NCI-H748 treated with DMSO at 0.1 percent for 48 hours (cell line): ENCODE data around the gene MDP1.

Experiments used
- DNase-seq: peaks from one replicate; lab custom pipeline; 2025; lab: John Stamatoyannopoulos, UW

MDP1 gene

DNA sequence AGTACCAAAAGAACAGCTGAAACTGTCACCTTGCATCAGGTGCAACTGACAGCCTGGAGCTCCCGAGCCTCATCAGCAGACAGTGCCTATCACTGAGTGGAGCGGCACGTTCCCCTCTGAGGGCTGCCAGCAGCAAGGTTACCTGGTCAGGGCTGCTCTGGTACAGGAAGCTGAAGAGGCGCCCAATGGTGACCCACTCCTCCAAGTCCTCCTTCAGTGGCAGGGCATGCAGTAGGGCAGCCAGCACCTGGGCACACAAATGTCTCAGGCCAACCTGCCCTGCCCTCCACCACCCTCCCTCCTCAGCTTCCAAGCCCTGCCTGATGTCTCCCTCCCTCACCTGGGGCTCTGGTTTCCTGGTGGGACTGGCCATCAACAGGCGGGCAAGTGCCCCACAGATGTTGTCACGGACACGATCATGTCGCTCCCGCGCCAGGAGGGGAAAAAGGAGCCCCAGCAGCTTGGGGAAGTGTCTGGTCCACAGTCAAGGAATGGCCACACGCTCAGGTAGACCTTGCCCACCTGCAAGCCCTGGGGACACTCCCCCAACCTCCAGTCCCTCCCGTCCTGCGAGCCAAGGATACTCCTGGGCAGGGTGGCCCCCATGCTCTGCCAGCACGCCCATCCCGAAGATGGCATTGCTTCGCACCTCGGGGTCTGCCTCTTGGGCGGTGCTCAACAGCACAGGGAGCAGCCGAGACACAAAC is 34.3 kb downstream of the MDP1 start:
- DNase-seq, result no peak

DNA sequence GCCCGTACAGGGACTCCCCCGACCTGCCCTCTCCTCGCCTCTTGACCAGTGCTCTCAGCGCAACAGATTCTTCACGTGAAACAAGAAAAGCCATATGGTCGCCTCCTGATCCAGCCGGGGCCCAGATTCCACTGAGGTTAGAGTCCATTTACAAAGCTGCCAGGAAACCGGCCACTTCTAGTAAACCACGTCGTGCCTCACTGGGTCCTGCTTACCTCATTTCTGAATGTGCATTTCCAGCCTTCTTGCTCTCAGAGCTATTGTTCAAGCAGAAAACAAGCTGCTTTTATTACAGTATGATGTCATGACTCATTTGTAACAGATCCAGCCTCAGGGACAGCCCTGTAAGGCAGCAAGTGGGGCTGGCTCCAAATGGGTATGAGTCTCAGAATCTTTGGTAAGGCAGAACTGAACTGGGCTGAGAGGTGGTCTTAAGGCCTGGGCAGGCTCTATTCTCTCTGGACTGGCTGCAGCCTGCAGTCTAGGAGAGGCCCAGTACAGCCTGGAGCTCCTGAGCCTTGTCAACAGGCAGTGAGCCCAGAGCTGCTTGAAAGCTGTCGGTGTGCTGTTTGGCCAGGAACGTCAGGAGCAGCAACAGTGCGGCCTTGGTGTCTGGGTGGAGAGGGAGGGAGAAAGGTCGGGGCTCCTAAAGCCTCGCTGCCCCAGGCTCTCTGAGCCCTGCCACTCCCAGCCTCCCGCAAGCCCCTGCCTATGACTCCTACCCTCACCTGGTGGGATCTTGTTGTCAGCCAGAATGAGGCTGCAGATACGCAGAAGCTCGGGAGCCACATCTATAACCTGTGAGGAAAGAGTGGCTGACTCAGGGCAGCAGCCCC is 35.7 kb downstream of the MDP1 start:
- DNase-seq, result no peak

DNA sequence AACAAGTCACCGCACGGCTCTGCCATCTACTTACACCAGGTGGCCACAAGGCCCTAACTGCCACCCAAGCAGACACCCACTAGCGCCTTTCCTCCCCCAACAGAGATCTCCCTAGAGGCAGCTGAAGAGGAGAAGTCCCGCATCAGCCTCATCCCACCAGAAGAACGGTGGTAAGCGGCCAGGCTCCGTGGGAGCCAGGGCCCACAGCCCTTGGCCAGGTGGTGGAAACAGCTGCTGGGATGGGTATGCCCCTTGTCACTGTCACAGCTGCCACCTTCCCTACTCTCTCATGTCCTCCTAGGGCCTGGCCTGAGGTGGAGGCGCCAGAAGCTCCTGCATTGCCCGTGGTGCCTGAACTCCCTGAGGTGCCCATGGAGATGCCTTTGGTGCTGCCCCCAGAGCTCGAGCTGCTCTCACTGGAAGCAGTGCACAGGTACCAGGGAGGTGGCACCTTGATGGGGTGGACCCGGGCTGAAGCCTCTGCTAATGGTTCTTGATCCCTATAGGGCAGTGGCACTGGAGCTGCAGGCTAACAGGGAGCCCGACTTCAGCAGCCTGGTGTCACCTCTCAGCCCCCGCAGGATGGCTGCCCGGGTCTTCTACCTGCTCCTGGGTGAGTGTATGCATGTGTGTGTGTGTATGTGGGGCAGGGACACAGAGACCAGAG is 36.4 kb downstream of the MDP1 start:
- DNase-seq, result no peak

DNA sequence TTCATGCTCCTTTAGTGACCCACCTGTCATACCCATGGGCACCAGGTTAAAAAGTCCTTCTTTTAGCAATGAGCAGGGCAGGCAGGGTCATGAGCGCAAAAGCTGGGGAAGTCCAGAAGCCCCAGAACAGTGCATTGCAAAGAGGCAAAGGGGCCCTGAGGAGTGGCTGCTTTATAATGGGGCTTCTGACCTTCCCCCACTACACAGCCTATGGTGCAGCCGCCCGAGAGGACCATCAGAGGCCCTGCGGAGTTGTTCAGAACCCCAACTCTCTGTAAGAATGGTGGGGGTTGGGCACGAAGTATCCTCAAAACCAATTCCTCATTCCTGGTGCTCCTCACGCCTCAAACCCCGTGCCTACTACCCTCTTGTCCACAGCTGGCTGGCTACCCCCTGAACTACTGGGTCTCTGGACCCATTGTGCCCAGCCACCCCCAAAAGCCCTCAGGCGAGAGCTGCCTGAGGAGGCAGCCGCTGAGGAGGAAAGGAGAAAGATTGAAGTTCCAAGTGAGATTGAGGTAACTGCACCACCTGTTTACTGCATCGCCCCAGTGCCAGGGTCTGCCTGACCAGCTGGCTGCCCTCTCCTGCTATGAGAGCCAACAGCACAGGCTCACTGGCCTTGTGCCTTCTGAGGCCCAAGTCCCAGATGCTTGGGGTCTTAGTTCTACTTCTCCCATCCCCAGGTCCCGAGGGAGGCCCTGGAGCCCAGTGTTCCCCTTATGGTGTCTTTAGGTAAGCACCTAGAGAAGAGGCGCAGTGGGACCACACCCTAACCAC is 37.3 kb downstream of the MDP1 start:
- DNase-seq, result no peak

DNA sequence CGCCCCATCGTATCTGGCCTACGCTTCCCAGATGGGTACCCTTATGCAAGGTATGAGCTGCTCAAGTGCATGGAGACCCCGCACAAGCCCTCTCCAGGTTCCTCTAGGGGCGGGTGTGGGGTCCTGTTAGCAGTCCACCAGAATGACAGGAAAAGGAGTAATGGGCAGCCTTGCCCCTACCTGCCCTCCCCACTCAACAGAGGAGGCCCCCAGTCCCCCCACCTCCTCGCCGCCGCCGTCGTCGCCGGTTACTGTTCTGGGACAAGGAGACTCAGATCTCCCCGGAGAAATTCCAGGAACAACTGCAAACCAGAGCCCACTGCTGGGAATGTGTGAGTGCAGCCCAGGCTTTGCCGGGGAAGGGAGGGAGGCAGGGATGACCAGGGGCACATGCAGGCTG is 38.0 kb downstream of the MDP1 start:
- DNase-seq, result no peak

DNA sequence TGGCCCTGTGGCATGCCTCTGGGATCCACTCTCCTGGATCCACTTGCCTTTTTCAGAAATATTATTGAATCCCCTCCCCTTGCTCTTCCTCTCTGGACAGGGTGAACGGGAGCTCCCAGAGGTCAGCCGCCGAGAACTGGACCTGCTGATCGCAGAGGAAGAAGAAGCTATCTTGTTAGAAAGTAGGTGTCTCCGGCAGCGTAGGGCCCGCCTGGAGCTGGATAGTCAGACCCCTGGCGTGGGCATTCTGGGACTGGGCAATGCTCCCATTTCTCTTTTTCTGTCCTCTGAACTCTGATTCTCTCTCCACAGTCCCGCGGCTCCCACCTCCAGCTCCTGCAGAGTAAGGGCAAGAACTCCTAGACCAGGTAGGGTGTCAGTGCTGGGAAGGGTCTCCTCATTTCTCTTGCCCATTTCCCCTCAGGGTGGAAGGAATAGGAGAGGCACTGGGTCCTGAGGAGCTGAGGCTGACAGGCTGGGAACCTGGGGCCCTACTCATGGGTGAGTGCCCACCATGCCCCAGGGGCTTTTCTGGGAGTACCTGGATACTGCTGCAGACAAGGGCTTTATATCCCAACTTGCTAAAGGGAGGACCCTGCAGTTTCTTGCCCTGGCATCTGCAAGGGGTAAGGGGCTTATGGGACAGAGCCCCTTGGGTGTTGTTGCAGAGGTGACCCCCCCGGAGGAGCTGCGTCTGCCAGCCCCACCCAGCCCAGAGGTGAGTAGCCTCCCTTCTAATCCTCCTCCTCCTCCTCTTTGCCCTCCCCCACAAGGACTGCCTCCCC is 38.6 kb downstream of the MDP1 start:
- DNase-seq, result no peak

DNA sequence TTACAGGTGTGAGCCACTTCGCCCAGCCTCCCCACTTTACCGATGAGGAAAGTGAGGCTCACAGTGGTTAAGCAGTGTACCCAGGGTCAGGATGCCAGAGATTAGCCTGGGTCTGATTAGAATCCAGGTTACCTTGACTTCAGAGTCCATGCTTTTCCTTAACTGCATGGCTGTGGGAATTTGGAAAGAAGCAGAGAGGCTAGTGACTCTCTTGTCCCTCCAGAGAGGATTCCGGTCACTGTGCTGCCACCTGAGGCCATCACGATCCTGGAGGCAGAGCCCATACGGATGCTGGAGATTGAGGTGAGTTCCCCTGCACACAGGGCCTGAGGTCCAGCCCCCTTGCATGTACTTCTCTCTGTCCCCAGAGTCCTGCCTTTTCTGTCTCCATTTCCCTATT is 39.3 kb downstream of the MDP1 start:
- no peak for DNase-seq

DNA sequence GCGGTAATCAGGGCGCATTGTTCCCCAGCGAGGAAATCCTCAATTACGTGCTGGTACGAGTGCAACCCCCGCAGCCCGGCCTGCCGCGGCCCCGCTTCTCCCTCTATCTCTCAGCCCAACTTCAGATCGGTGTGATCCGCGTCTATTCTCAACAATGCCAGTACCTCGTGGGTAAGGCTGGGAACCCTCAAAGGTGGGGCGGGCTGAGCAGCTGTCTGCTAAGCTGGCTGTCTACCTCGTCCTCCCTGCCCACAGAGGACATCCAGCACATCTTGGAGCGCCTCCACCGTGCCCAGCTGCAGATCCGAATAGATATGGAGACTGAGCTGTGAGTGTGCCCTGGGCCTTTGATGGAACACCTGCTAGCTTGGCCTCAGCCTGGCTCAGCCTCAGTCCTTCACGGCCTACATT is 43.0 kb downstream of the MDP1 start:
- no peak for DNase-seq

DNA sequence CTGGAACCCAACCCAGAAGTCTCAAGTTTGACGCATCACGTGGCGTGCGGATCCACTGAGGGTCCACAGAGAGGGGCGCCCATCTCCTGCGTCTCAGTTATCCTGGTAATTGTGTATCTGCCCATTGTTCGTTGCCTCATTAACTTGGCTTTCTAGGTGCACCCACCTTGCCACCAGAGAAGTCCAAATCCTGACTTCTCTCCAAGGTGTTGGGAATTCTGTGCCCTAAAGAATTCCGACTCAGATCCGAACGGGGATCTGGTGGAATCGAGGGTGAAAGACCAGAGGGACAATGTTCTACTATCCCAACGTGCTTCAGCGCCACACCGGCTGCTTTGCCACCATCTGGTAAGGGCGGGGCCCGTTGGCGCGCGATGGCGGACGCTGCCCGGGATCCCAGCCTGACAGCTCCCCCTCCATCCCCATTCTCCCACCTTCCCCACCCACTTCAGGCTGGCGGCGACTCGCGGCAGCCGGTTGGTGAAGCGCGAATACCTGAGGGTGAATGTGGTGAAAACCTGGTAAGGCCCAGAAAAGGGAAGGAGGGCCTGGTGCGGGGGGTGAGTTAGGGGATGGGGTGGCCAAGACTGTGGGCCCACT is 43.5 kb downstream of the MDP1 start:
- DNase-seq, result no peak

DNA sequence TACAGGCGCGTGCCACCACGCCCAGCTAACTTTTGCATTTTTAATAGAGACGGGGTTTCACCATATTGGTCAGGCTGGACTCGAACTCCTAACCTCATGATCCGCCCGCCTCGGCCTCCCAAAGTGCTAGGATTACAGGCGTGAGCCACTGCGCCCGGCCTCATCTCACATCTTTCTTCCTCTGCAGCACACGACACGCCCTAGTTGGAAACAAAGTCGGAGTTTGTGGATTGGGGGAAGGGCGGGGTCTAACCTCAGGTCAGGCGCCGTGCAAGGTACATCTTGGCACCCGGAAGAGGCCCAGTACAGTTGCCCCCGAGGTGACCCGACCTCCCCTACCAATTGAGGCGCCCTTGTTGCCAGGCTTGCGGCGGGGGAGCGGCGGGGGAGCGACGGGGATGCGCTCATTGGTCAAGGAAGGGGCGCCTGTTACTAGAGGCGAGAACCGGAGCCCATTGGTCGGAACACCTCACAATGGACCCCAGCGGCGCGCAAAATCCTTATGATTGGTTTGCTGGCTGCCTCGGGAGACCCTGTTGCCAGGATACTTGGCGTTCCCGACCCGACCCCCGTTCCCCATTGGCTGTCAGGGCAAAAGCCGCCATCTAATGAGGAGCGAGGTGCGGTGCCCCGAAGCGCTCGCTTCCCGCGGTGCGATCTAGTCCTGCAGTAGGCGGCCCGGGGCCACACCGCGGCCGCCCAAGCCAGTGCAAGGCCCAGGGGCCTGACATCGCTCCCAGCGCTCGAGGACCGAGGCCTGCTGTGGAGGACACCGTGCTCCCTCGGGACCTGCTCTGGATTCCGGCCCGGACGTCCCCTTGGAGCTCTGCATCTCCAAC is 44.2 kb downstream of the MDP1 start, which contains the start of gene REC8:
REC8 (plus strand) TSS at position 659 of the 839 bp plus-strand sequence. CDS start 473 bp downstream, outside the sequence.
- peak; percentile 84 for DNase-seq

DNA sequence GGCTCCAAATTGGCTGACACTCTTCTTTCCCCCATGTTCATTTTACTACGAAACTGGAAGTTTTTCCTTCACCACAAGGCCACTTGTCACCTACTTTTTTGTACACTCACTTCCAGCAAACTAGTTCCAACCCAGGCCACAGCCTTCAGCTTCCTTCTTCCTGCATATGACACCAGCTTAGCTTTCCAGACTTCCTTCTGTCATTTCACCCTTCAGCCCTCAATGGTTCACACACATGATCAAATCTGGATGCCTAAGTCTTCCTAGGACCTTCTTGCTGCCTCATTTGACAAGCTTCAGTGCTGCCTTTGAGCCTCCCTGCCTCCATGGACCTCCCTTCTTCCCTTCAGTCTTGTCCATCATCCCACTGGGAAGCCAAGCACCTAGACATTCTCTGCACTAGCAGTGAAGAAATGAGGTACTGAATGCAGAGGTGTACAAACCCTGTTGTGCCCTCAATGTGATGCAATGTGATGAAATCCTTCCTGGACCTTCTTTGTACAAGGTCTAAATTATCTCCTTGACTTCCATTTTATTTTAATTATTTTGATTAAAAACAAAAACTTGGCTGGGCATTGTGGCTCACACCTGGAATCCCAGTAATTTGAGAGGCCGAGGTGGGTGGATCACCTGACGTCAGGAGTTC is 48.3 kb downstream of the MDP1 start:
- no peak for DNase-seq

DNA sequence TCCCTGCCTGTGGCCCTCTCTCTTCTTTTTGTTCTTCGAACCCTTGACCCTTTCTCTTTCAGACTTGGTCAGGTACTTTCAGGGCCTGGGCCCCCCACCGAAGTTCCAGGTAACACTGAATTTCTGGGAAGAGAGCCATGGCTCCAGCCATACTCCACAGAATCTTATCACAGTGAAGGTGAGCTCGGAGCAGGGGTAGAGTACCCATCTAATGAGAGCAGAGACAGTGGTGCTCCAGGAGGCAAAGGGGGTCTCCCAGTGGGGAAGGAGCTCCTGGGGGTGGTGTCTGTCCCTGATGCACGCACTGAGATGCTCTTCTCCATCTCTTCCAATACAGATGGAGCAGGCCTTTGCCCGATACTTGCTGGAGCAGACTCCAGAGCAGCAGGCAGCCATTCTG is 50.1 kb downstream of the MDP1 start:
- DNase-seq, result no peak

DNA sequence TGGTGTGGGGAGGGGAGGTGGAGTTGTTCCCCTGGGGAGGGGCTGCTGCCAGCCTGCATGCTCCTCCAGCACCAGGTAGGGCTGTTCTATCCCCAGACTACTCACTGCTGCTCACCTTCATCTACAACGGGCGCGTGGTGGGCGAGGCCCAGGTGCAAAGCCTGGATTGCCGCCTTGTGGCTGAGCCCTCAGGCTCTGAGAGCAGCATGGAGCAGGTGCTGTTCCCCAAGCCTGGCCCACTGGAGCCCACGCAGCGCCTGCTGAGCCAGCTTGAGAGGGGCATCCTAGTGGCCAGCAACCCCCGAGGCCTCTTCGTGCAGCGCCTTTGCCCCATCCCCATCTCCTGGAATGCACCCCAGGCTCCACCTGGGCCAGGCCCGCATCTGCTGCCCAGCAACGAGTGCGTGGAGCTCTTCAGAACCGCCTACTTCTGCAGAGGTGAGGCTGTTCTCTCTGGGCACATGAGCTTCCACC is 51.3 kb downstream of the MDP1 start:
- DNase-seq, result no peak
